ENCODE data around the gene RNF222. TPM values are rescaled to one million over a fixed set of nuclear protein-coding genes. Genes with fewer than 3 reads are reported as not detected.

The RNF222 gene
- total RNA-seq, 1 experiment from 2014 or later, result 0.09 TPM

DNA sequence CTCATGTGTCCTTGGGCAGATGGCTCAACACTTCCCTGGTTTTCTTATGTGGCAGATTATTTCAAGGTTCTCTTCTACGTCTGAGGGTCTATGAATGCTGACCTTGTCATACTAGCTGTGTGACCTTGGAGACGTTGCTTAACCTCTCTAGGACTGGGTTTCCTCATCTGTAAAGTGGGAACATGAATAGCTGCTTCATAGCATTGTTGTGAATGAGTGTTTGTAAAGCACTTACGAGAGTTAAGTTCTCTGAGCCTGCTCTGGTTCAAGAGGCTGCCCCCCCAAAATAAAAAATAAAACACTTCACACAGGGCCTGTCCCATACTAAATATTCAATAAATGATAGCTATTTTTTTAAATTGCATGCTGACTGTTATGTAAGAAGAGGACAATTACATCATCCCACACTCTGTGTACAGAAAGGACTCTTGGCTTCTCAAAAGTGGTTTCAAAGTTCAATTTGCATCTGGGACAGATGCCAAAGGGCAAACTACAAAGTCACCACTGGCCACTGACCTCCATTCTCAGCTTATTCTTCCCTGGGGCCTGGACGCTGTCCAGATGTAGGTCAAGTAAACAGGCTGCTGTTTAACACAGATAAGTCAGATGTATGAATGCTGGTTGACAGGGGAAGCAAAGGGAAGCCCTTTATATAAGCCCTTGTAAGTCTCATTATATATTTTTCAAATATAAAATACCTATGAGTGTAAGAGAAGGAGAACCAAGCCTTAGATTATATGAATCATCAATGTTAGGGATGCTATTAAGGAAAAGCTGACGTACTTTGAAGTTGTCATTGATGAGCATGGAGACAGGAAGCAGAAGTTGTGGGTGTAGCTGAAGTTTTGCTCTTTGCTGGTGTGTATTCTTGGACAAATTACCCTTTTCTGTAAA lies 22.7 kb upstream of the RNF222 start:
- no peak for DNase-seq
- Histone ChIP-seq H4K91ac (ENCODE audit: insufficient read length, low read depth, low read length) (no peak overlapping the region), H2BK20ac (ENCODE audit: low read depth, low read length, poor library complexity, severe bottlenecking) (no peak overlapping the region), H4K20me1 (ENCODE audit: control insufficient read depth, insufficient read depth, insufficient read length) (no peaks in the 10 kb centered on the region), H3K23ac (ENCODE audit: insufficient read length, low read depth, low read length) (no peak overlapping the region), H3K27ac (ENCODE audit: insufficient read length, low read depth, low read length) (no peak overlapping the region), H3K4me2 (ENCODE audit: insufficient read depth, insufficient read length, low read length) (no peak overlapping the region), H2AFZ (ENCODE audit: low read length) (no peak overlapping the region), H3K14ac (ENCODE audit: insufficient read depth, low read length) (no peak overlapping the region), H3K23me2 (ENCODE audit: insufficient read length, low read depth, low read length, poor library complexity, severe bottlenecking) (no peaks in the 10 kb centered on the region), H3K79me2 (ENCODE audit: insufficient read depth, low read length) (no peaks in the 10 kb centered on the region), H2BK5ac (ENCODE audit: insufficient read length, low read length) (no peak overlapping the region), H3K9me3 (ENCODE audit: control insufficient read depth, low read depth, low read length) (no peaks in the 10 kb centered on the region), H3K9ac (ENCODE audit: extremely low read depth, insufficient read length, low read length) (no peak overlapping the region), H3T11ph (ENCODE audit: low read length) (no peak overlapping the region), H2BK15ac (ENCODE audit: low read depth, low read length) (no peak overlapping the region), H2BK12ac (ENCODE audit: insufficient read length, low read depth, low read length) (no peak overlapping the region), H2BK120ac (ENCODE audit: low read depth, low read length, poor library complexity, severe bottlenecking) (no peak overlapping the region), H3K56ac (ENCODE audit: insufficient read length, low read depth, low read length) (no peak overlapping the region), H3K4ac (ENCODE audit: low read depth, low read length) (no peak overlapping the region), H3K27me3 (ENCODE audit: insufficient read depth, low read length) (no peaks in the 10 kb centered on the region), H2AK5ac (ENCODE audit: insufficient read length, low read length) (no peak overlapping the region), H3K4me1 (ENCODE audit: insufficient read depth, low read length) (no peaks in the 10 kb centered on the region), H4K5ac (ENCODE audit: insufficient read length, low read depth, low read length) (no peak overlapping the region), H3K79me1 (ENCODE audit: insufficient read depth, low read depth, low read length, poor library complexity, severe bottlenecking) (no peaks in the 10 kb centered on the region), H3K18ac (ENCODE audit: insufficient read length, low read depth, low read length) (no peak overlapping the region), H4K8ac (replicated peaks; ENCODE audit: insufficient read length, low read depth, low read length) (no peak overlapping the region)
- H3K9me3 Mint-ChIP-seq, result no peaks in the 10 kb centered on the region
- WGBS (ENCODE audit: extremely low coverage, insufficient read length, low lambda C conversion rate), result no CpG with 5 or more reads among the region's 5 CpGs
- no peak overlapping the region for H3K27ac Mint-ChIP-seq
- no peaks in the 10 kb centered on the region for H3K36me3 Mint-ChIP-seq (ENCODE audit: insufficient read depth in 1 of 3, low read depth in 3 of 3)
- TF ChIP-seq, protein P1, sequence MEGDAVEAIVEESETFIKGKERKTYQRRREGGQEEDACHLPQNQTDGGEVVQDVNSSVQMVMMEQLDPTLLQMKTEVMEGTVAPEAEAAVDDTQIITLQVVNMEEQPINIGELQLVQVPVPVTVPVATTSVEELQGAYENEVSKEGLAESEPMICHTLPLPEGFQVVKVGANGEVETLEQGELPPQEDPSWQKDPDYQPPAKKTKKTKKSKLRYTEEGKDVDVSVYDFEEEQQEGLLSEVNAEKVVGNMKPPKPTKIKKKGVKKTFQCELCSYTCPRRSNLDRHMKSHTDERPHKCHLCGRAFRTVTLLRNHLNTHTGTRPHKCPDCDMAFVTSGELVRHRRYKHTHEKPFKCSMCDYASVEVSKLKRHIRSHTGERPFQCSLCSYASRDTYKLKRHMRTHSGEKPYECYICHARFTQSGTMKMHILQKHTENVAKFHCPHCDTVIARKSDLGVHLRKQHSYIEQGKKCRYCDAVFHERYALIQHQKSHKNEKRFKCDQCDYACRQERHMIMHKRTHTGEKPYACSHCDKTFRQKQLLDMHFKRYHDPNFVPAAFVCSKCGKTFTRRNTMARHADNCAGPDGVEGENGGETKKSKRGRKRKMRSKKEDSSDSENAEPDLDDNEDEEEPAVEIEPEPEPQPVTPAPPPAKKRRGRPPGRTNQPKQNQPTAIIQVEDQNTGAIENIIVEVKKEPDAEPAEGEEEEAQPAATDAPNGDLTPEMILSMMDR (conservative IDR thresholded peaks at IDR 0.05), result no peak
- peaks cover 15% of the 10 kb centered on the region for H3K27me3 Mint-ChIP-seq (ENCODE audit: low read depth)
- H3K4me1 Mint-ChIP-seq, result no peaks in the 10 kb centered on the region
- H3K4me3 Mint-ChIP-seq, result no peak overlapping the region

All from H9 (cell line).